Stimulated activated CD4-positive, alpha-beta T cell treated with anti-CD3 and anti-CD28 coated beads, Interleukin-2, amount 100 ng/mL, for 4 hours (primary cell): ENCODE results near the gene ZNF554.
"Not testable (repeated sequence)": the region's sequence is repeated elsewhere in the genome, so short reads cannot be mapped to it uniquely, and the experiment has no call there.

ENCODE experiments used
- DNase-seq: peaks from one replicate; pipeline ENCODE4 v3.0.0-alpha.2; 2020; ENCODE audit warnings: low read depth

The ZNF554 gene

DNA sequence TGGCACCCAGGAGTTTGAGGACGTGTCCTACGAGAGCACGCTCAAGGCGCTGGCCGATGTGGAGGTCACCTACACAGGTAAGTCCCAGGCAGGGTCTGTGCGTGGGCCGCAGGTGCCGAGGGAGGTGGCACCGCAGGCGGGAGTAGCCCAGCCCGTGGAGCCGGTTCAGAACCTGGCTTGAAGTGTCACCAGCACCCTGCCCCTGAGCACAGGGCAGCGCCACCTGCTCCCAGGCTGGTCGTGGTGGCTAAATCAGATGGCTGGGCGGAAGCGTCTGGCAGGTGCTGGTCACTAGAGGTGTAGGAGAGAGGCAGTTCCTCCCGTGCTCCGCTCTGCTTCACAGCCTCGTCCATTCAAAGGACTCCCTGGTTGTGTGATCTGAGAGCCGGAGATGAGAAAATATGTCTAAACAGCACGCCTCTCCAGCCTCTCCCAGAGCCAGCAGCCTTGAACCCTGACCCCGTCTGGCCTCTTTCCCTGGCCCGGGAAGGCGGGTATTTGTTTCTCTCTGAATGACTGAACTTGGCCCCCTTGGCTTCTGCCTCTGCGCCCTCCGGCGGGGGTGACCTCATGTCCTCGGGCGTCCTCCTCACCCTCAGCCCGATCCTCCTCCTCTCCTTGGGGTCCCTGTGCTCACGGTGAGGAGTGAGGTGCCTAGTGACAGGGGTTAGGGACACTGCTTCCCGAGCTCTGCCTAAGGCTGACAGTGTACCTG is 29.0 kb upstream of the ZNF554 start:
- DNase-seq: no peak

DNA sequence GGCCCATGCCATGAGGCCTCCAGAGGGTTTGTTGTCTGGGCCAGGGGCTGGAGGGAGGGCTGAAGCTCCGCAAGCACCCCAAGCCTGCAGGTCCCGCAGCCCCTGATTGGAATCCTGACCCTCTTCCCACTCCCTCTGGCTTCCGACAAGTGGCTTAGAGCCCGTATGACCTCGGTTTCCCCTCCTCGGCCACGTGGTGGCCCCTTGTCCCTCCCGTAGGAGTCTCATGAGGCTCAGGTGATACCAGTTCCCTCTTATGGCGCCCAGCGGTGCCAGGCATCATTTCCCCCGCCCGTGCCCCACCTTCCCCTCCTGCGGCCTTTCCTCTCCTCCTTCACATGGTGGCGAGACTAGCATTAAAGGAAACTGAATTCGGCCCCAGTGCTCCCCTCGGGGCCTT is 28.2 kb upstream of the ZNF554 start:
- no peak for DNase-seq

DNA sequence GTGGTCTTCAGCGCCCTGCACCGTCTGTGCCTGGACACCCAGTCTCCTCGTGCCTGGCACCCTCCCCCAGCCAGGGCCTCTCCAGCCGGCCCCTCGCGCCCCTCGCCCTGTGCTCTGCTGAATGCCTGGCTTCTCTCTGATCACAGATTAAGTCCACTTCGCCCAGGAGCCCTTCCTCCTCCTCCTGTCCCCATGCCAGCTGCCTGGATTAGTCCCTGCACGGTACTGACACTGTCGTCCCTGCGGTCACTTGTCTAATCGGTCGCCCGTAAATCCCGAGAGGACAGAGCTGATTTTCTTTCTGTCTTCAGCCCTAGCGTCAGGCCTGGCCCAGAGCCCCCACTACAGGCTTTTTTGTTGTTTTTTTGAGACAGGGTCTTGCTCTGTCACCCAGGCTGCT is 27.8 kb upstream of the ZNF554 start:
- no peak for DNase-seq

DNA sequence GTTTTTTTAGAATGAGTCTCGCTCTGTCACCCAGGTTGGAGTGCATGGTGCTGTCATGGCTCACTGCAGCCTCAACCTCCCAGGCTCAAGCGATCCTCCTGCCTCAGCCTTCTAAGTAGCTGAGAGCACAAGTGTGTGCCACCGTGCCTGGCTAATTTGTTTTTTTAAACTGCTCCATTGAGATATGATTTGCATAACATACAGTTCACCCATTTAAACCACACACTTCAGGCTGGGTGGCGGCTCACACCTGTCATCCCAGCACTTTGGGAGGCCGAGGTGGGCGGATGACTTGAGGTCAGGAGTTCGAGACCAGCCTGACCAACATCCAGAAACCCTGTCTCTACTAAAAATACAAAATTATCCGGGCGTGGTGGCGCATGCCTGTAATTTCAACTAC is 27.0 kb upstream of the ZNF554 start:
- DNase-seq: not testable (repeated sequence)

DNA sequence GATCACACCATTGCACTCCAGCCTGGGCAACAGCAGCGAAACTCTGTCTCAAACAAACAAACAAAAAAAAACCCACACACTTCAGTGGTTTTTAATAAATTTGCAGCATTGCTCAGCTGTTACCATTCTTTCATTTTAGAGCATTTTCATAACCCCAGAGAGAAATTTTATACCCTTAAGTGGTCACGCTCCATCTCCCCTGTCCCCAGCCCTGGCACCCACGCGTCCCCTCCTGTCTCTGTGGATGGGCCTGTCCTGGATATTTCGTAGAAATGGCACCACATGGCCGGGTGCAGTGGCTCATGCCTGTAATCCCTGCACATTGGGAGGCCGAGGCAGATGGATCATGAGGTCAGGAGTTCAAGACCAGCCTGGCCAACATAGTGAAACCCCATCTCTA is 26.5 kb upstream of the ZNF554 start:
- no peak for DNase-seq

DNA sequence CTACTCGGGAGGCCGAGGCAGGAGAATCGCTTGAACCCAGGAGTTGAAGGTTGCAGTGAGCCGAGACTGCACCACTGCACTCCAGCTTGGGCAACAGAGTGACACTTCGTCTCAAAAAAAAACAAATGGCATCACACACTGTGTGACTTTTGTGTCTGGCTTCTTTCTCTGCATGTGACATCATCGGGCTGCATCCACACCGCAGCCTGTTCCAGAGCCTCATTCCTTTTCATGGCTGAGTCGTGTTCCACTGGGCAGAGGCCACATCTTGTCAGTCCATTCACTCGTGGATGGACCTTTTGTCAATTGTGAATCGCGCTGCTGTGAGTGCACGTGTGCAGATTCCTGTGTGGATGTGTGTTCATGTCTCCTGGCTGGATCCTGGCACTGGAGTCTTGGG is 26.1 kb upstream of the ZNF554 start:
- DNase-seq: no peak

DNA sequence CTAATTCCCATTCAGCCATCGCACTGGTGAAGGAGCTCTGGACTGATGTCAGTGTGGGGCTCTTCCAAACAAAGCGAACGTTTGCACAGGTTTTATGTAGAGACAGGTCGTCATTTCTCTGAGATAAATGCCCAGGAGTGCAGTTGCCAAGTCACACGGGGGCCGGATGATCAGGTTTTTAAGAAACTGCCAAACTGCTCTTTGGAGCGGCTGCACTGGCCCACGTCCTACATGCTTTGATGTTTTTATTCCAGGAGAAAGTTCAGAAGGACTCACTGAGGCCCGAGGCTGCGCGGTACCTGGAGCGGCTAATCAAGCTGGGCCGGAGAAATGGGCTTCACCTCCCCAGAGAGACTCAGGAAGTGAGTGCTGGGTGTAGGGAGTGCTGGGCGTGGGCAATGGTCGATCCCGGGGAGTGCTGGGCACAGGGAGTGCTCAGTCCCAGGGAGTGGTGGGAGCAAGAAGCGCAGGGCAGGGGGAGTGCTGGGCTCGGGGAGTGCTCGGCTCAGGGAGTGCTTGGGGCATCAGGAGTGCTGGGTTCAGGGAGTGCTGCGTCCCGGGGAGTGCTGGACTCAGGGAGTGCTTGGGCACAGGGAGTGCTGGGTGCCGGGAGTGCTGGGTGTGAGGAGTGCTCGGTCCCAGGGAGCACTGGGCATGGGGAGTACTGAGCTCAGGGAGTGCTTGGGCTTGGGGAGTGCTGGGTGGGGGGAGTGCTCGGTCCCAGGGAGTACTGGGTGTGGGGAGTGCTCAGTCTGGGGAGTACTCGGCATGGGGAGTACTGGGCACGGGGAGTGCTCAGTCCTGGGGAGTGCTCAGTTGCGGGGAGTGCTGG is 23.6 kb upstream of the ZNF554 start:
- DNase-seq: no peak

DNA sequence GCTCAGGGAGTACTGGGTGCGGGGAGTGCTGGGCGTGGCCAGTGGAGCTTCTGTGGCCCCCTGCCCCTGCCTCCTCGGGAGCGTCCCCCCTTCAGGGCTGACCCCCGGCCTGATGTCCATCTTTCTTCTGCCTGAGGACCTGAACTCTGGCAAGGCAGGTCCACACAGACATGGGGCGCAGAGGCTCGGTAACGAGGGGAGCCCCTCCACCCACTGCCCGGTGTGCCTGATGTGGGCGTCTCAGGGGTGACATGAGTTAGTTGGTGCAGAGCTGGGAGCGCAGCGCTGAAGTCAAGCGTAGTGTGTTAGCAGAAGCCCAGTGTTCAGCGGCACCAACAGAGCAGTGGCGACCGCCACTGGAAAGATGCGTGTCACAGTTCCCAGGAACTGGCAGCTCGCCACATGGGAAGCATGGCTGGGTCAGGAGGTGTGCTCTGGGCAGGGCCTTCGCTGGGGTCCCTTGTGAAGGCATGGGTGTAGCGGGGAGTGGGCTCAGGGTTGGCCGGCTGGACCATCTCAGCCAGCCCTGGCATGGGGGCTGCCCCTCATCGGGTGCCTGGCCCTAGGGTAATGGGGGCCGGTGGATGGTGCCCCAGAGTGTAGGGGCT is 22.9 kb upstream of the ZNF554 start:
- no peak for DNase-seq

DNA sequence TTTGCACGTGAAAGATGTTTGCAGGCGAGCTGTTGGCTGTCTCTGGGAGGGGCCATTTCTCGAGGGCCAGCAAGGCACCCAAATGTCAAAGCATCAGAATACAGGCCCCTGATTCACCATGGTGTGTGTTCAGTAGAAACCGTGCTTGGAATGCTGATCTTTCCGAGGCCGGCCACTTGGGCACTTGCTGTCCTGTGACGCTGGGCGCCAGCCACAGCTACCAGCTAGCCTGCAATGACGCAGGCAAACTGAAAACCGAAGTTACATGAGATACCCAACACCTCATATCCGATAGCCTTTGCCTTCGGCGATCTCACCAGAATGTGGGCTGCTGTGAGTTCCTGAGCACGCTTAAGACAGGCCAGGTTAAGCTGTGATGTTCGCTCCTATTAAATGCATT is 22.4 kb upstream of the ZNF554 start:
- DNase-seq: no peak

DNA sequence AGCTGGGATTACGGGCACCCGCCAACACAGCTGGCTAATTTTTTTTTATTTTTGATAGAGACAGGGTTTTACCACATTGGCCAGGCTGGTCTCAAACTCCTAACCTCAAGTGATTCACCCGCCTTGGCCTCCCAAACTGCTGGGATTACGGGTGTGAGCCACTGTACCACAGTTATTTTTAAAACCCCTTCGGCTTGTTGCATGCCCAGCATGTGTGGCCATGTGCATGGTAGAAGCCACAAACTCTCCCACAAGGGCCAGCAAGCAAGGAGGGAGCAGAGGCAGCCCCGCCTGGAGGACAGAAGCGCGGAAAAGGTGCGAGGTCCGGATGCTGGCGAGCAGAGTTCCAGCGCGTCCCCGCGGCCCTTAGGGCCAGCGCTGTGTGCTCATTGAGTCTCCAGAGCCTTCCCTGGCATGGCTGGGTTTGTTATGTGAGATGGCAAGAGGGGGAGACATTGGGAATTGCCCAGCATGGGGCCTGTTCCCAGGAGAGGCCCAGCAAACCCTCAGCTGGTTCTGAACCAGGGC is 21.4 kb upstream of the ZNF554 start:
- DNase-seq: no peak

DNA sequence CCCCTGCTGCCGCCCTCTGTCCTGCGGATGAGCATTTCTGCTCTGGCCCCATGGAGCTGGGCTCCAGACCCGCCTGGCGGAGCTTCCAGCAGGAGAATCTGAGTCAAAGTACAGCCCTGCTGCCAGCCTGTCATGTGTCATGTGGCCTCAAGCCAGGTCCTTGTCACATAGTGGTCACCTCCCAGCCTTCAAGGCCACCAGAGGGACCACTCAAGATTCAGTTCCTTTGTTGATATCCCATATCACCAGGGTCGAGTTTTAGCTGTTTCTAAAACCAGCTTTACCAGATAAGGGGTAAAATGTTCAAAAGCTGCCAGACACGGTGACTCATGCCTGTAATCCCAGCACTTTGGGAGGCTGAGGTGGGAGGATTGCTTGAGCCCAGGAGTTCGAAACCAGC is 20.9 kb upstream of the ZNF554 start:
- DNase-seq: no peak

DNA sequence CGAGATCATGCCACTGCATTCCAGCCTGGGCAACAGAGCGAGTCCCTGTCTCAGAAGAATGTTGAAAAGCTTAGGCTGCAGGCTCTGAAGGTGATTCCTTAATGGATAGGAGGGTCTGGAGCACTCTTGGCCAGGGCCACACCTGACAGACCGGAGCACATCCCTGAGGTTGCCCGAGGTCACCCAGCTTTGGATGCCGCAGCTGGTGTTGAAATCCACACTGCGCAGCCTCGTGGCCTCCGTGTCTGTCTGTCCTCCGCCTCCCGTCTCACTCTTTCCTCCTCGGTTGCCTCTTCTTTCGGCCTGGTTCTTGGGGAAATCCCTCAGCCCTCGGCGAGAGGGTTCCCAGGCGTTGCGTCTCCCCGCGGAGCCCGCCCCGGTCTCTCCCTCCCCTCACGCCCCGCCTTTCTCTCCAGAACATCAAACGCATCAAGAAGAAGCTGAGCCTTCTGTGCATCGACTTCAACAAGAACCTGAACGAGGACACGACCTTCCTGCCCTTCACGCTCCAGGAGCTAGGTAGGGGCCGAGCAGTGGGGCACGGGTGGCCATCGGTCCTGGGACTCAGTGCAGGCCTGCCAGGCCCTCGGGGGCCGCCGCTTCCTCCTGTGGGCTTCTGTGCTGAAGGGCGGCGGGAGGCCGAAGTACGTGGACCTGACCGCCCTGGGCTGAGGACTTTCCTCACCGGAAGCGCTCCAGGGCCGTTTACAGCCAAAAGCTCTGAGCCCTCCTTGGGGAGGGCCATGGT is 20.2 kb upstream of the ZNF554 start:
- no peak for DNase-seq

DNA sequence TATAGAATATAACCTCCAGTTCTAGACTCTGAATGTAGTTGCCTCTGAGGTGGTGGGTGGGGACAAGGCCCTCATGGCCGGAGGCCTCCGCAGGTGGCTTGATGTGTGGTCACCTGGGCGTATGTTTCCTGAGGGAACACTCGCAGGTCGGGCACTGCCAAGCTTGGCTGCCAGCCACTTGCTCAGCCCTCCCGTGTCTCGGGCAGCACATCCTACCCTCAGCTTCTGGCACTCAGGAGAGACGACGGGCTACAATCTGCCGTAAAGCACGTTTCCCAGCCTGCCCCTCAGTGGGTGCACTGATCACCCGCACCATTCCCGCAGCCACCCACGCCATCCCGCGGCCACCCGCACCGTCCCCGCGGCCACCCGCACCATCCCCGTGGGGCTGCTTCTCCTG is 19.2 kb upstream of the ZNF554 start:
- no peak for DNase-seq

DNA sequence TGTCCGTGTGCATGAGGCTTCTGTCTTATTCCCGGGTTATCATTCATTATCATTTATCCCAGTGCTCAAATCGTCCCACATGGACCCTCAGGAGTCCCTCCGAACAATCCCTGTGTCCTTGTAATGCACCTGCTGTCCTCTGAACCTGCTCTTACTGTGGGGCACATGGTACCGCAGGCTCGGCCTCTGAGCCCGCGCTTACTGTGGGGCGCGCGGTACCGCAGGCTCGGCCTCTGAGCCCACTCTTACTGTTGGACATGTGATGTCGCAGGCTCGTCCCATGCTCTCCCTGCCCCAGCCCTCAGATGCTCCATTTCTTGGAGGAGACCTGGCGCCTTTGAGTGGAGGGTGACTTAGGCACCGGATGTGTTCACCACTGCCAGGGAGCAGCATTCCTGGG is 16.8 kb upstream of the ZNF554 start:
- no peak for DNase-seq

DNA sequence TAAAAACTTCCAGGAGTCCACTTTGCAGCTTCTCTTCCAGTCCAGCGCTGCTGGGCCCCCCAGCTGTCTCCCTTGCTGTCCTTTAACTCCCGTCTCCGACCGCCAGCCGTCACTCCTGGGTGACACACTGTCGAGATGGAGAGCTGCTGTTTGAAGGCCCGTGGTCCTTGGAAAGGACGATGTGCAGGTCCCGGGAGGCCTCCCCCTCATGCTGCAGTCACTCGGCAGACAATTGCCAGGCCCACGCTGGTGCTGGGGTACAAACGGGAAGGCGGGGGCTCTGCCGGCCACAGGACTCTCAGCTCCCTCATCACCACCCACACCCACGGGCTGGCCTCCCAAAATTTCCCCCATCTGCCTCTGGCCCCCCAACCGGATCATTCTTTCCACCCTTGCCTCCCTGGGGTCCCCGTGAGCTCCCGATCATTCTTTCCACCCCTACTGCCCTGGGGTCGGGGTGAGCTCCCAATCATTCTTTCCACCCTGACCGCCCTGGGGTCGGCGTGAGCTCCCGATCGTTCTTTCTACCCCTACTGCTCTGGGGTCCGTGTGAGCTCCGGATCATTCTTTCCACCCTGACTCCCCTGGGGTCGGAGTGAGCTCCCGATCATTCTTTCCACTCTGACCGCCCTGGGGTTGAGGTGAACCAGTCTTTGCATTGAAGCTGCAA is 16.0 kb upstream of the ZNF554 start:
- no peak for DNase-seq

DNA sequence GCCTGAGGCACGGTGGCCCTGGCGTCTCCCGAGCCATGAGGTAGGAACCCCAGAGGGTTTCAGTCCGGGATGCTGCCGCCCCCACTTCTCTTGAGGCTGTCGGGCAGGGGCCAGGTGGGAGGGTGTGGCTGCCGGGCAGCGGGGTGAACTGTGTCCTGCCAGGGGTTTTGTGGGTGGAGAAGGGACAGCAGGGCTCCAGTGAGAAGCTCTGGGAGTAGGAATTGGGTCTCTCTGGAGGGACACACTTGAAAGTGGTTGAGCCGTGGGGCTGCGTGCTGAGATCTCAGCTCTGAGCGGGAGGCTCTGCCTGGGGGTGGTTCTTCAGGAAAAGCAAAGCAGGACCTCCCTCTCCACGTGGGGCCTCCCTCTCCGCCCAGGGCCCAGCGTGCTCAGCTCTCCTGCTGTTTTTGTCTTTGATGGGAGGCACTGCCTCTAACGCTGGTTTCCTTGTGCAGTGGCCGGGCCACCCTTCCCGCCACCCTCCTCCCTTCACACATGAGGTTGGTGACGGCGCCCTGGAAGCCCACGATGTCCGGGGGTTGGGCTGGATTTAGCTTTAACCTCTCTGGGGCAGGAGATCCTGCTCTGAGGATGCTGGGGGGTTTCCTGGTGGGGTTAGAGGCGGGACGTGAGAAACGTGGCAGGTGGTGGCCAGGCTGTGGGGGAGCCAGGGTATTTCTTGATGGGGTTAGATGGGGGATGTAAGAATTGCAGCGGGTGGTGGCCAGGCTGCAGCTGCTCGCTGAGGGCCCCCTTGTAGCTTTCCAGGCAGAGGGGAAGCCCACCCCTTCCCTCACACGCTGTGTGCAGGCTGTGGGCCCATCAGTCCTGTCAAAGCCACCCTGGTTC is 15.3 kb upstream of the ZNF554 start:
- no peak for DNase-seq

DNA sequence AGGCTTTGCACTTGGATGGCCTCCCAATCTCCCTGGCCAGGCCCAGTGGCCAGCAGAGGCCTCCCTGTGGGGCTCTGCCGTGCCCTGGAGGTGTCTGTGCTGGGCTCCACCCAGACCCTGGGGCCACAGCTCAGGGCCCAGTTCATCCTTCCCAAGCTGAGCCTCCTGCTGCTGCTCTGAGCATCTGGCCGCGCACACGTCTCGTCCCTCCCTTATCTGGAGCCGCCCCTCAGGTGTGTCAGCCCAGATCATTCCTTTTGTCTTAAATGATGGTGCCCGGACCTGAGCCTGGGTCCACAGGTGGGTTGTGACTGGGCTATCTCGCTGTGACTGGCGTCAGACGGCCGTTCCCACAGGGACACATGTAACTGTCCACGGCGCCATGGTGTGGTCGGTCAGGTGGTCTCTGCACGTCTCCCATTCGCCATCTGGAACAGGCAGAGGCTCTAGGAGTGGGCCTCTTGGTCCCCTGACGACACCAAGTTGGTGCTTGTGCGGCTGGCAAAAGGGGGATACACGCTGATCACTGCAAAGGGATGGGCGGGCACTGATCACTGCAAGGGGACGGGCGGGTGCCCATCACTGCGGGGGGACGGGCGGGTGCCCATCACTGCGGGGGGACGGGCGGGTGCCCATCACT is 14.3 kb upstream of the ZNF554 start:
- DNase-seq: no peak

DNA sequence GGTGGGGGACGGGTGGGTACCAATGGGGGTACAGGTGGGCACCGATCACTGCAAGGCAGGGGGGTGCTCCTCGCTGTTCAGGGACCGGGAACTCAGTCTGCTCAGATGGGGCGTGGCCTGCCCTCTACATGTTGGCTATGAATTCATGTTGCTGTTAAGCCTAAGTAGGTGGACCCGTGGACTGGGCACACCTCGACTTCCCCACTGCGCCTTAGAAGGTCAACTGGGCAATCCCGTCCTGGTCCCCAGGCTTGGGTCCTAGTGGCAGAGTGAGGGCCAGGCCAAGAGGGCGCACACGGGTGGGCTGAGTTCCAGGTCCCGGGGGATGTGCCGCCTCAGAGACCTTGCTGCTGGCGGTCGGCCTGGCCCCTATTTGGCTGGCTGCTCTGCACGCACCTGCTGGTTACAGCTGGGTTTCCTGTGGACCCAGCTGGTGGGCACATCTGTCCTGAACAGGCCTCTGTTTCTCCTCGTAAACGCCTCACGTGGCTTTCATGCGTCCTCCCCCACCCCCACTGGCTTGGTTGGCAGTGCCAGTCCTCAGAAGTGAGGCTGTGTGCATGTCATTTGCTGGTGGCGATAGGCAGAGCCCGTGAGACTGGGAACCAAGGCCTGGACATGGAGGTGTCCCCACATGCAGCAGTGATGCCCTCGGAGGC is 13.5 kb upstream of the ZNF554 start:
- no peak for DNase-seq

DNA sequence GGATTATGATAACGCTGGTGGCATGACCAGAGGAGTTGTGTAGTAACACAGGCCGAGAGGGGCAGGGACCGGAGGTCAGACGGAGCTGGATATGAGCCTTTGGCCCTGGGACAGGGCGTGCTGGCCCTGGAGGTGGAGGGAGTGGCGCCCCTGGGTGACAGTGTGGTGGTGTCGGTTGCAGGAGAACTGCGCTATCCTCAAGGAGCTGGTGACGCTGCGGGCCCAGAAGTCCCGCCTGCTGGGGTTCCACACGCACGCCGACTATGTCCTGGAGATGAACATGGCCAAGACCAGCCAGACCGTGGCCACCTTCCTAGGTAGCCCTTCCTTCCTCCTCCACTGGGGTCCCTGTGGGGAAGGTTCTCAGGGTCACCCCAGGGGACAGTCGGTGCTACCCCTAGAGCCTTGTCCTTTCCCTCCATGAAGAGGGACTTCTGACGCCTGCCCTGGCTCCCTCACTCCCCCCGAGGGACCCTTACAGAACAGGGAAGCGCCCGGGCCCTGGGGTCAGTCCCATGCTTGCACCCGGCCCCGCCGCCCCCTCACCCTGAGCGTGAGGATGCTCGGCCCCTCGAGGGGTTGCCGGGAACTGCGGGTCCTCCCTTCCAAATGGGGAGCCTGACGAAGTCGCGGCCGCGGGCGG is 12.8 kb upstream of the ZNF554 start:
- no peak for DNase-seq
